Effector CD4-positive, alpha-beta T cell (primary cell): Measurements from ENCODE around the gene IFI16.
"Not testable (repeated sequence)": the region's sequence is repeated elsewhere in the genome, so short reads cannot be mapped to it uniquely, and the experiment has no call there.

ENCODE experiments used
- DNase-seq: peaks from one replicate; pipeline ENCODE4 v3.0.0-alpha.2; 2020

Gene IFI16

GRCh38 chr1:159103021-159103420 lies 93.3 kb downstream of the IFI16 start:
- DNase-seq, result not testable (repeated sequence)
